ENCODE results near the gene SEMA3D. TPM values are rescaled to one million over a fixed set of nuclear protein-coding genes. Genes with fewer than 3 reads are reported as not detected.

Gene SEMA3D
- total and polyA plus RNA-seq, 2 of the 13 experiments (the other 11 are each of a cell fraction or from before 2014, with no cell fraction given): 0.07 TPM; not detected in 1

GRCh38 chr7:85094046-85094725 is 92.7 kb downstream of the SEMA3D start:
- no peak for FAIRE-seq
- 47% methylated on average over 3 of the region's 3 CpGs for WGBS (ENCODE audit: low lambda C conversion rate)
- intact Hi-C loops (cut with micrococcal nuclease; ENCODE audit: unreplicated experiment): no loop called here

More at GRCh38 chr7:85094046-85094725, 92.7 kb downstream of the SEMA3D start:
- ChIA-PET POLR2A (no interaction called here), CTCF (ENCODE audit: low intra/inter-chr PET ratio, low total read pairs) (no interaction called here)
- Histone ChIP-seq H3K27ac (ENCODE audit: extremely low read length, insufficient read depth, low read length) (no peak overlapping the region), H2AFZ (ENCODE audit: low read length) (no peak overlapping the region), H3K4me2 (ENCODE audit: low read depth, low read length) (no peak overlapping the region), H3K79me2 (ENCODE audit: insufficient read depth, low read length) (no peaks in the 10 kb centered on the region), H3K4me3 (replicated peaks in 1 of 3; ENCODE audit: insufficient read depth in 1 of 3, low read depth in 2 of 3, low read length in 3 of 3) (no peak overlapping the region), H3K9ac (ENCODE audit: insufficient read depth, low read depth, low read length) (no peak overlapping the region), H3K36me3 (replicated peaks in 1 of 2; ENCODE audit: control insufficient read depth in 1 of 2, insufficient read depth in 2 of 2, low read length in 2 of 2) (no peaks in the 10 kb centered on the region), H3K4me1 (ENCODE audit: insufficient read depth, low read length) (no peaks in the 10 kb centered on the region), H4K20me1 (ENCODE audit: insufficient read depth, low read length) (no peaks in the 10 kb centered on the region), H3K9me3 (ENCODE audit: low read length) (no peaks in the 10 kb centered on the region), H3K27me3 (ENCODE audit: control insufficient read depth in 1 of 2, insufficient read depth in 2 of 2, low read length in 2 of 2) (no peaks in the 10 kb centered on the region)
- in situ Hi-C loops (cut with HindIII; ENCODE audit: extremely low pct_ligation_motif_present, low pct_unique_long_range_greater_than_20kb): no loop called here
- BruUV-seq (replicated peaks): no TSS peak
- ATAC-seq: no peak
- TF ChIP-seq ZNF713 (CRISPR knock-in tag; IDR thresholded peaks at IDR 0.05) (no peak), ZBTB7B (CRISPR knock-in tag; IDR thresholded peaks at IDR 0.05) (no peak), CHD4 (IDR thresholded peaks at IDR 0.05; ENCODE audit: borderline replicate concordance, low read length) (no peak), XRCC5 (optimal IDR thresholded peaks at IDR 0.05; ENCODE audit: low read length) (no peak), ZNF142 (CRISPR knock-in tag; IDR thresholded peaks at IDR 0.05) (no peak), ZNF782 (CRISPR knock-in tag; IDR thresholded peaks at IDR 0.05; ENCODE audit: borderline replicate concordance) (no peak), KMT2A (CRISPR knock-in tag; IDR thresholded peaks at IDR 0.05) (no peak), HDAC1 (CRISPR knock-in tag; IDR thresholded peaks at IDR 0.05) (no peak), PRPF4 (IDR thresholded peaks at IDR 0.05; ENCODE audit: low read depth, low read length, poor library complexity, severe bottlenecking) (no peak), HNRNPH1 (optimal IDR thresholded peaks at IDR 0.05; ENCODE audit: low read depth, low read length) (no peak), CENPBD1 (CRISPR knock-in tag; IDR thresholded peaks at IDR 0.05; ENCODE audit: borderline replicate concordance, low read depth) (no peak)
- DNase-seq (ENCODE audit: low spot score): no peak
